DOHH2 (cell line): ENCODE results near the gene CTIF.

Experiments
- H3F3A ChIP-seq: fragments of 200-600 bp; sonication (generic), shearing (Covaris generic); 2 replicates; pipeline ENCODE4 v1.6.0; 2016; ENCODE audit warnings: antibody characterized with exemption, mild to moderate bottlenecking; ENCODE audit not compliant: control insufficient read depth, insufficient read depth
- H3K27ac ChIP-seq: fragments of 200-600 bp; sonication (generic); 2 replicates; pipeline ENCODE4 v1.5.1; 2014; ENCODE audit warnings: low read depth, mild to moderate bottlenecking, low read length, moderate library complexity
- H3K27me3 ChIP-seq: fragments of 200-600 bp; sonication (generic); 2 replicates; pipeline ENCODE4 v1.6.1; 2014; ENCODE audit warnings: mild to moderate bottlenecking, low read length, mixed read lengths; ENCODE audit not compliant: control insufficient read depth
- H3K36me3 ChIP-seq: fragments of 200-600 bp; sonication (generic); 2 replicates; pipeline ENCODE4 v1.6.1; 2014; ENCODE audit warnings: mild to moderate bottlenecking, low read length, moderate library complexity, mixed read lengths; ENCODE audit not compliant: control insufficient read depth
- H3K4me1 ChIP-seq: fragments of 200-600 bp; sonication (generic); 2 replicates; pipeline ENCODE4 v1.6.1; 2014; ENCODE audit warnings: mild to moderate bottlenecking, low read length, mixed read lengths; ENCODE audit not compliant: control insufficient read depth
- H3K4me2 ChIP-seq: fragments of 200-600 bp; sonication (generic); 2 replicates; pipeline ENCODE4 v1.6.0; 2014; ENCODE audit warnings: mild to moderate bottlenecking, low read length, moderate library complexity
- H3K4me3 ChIP-seq: fragments of 200-600 bp; sonication (generic); 2 replicates; pipeline ENCODE4 v1.5.1; 2014; ENCODE audit warnings: mild to moderate bottlenecking, low read length, mixed read lengths
- H3K79me2 ChIP-seq: fragments of 200-600 bp; sonication (generic); 2 replicates; pipeline ENCODE4 v1.6.1; 2014; ENCODE audit warnings: mild to moderate bottlenecking, low read length, mixed read lengths; ENCODE audit not compliant: control insufficient read depth
- H3K9me2 ChIP-seq: fragments of 200-600 bp; sonication (generic); replicated peaks from 2 replicates; pipeline ENCODE4 v1.6.1; 2014; ENCODE audit warnings: mild to moderate bottlenecking, low read length, mixed read lengths; ENCODE audit not compliant: control insufficient read depth
- H3K9me3 ChIP-seq: fragments of 200-600 bp; sonication (generic); 2 replicates; pipeline ENCODE4 v1.6.1; 2014; ENCODE audit warnings: antibody characterized with exemption, low read length, mixed read lengths; ENCODE audit not compliant: control insufficient read depth, insufficient read depth
- H4K20me1 ChIP-seq: fragments of 200-600 bp; sonication (generic); 2 replicates; pipeline ENCODE4 v1.6.0; 2014; ENCODE audit warnings: low read depth, mild to moderate bottlenecking, antibody characterized with exemption, low read length, moderate library complexity; ENCODE audit not compliant: control insufficient read depth, insufficient read depth
- CTCF ChIP-seq: fragments of 200-600 bp; sonication (generic); IDR thresholded peaks from one replicate; pipeline ENCODE4 v1.5.1; 2014; ENCODE audit warnings: antibody characterized with exemption, mild to moderate bottlenecking, low read depth, low read length; ENCODE audit not compliant: poor library complexity, severe bottlenecking
- EZH2phosphoT487 ChIP-seq: fragments of 200-600 bp; sonication (generic); IDR thresholded peaks from 2 replicates; pipeline ENCODE4 v1.6.1; 2017; ENCODE audit warnings: borderline replicate concordance, mild to moderate bottlenecking, antibody characterized with exemption, low read length, moderate library complexity, mixed read lengths

Gene CTIF

DNA sequence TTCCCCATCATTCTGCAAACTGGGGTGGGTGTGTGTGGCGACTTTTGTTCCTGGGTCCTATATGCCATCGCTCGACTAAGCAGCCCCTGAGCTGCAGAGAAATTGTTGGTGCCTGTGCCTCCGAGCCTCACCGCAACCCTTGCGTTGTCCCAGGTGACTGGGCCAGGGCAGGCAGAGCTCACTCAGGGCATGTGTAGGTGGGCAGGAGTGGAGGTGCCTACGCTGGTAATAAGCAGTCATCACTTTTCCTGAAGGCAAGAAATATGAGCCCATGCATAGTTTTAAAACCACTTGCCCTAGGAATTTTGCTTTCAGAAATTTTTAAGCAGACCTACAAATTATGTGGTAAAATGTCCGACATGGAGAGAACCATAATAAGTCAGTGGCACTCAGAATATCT, 214.1 kb downstream of the CTIF start:
- no peaks in the 10 kb centered on the region for H3K36me3 ChIP-seq
- no peak overlapping the region for H3K4me2 ChIP-seq
- no peaks in the 10 kb centered on the region for H3K9me3 ChIP-seq
- no peak overlapping the region for H3K27ac ChIP-seq
- H3K79me2 ChIP-seq = no peaks in the 10 kb centered on the region
- no peaks in the 10 kb centered on the region for H3K4me1 ChIP-seq
- H3K27me3 ChIP-seq = no peaks in the 10 kb centered on the region
- no peaks in the 10 kb centered on the region for H3K9me2 ChIP-seq
- H4K20me1 ChIP-seq = no peaks in the 10 kb centered on the region; the same call in 1 of the 2 replicates
- no peak overlapping the region for H3K4me3 ChIP-seq
- no peaks in the 10 kb centered on the region for H3F3A ChIP-seq
- TF ChIP-seq EZH2phosphoT487 (no peak), CTCF (no peak)

DNA sequence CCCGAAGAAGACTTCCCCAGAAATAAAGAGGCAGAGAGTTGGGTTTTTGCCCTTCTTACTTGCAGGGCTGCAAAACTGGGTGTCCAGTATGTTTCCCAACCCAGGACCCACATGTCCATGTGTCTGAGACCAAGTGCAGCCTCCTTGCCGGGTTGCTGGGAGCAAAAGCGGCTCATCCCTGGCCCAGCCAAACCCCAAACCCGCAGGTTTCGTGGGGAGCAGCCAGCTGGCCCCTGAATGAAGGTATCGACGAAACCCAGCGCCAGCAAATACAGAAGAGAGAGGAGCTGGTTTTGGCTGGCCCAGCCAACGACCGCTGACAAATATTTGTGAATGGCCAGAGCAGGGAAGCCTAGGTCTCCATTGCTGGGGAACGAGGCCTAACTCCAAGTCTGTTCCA, 214.9 kb downstream of the CTIF start:
- no peak for TF ChIP-seq EZH2phosphoT487
- no peak for TF ChIP-seq CTCF
- Histone ChIP-seq H3K4me2 (no peak overlapping the region), H3K27ac (no peak overlapping the region), H4K20me1 (no peaks in the 10 kb centered on the region; the same call in 1 of the 2 replicates), H3K9me2 (no peaks in the 10 kb centered on the region), H3K27me3 (no peaks in the 10 kb centered on the region), H3K79me2 (no peaks in the 10 kb centered on the region), H3K36me3 (no peaks in the 10 kb centered on the region), H3K9me3 (no peaks in the 10 kb centered on the region), H3K4me1 (no peaks in the 10 kb centered on the region), H3F3A (no peaks in the 10 kb centered on the region), H3K4me3 (no peak overlapping the region)

DNA sequence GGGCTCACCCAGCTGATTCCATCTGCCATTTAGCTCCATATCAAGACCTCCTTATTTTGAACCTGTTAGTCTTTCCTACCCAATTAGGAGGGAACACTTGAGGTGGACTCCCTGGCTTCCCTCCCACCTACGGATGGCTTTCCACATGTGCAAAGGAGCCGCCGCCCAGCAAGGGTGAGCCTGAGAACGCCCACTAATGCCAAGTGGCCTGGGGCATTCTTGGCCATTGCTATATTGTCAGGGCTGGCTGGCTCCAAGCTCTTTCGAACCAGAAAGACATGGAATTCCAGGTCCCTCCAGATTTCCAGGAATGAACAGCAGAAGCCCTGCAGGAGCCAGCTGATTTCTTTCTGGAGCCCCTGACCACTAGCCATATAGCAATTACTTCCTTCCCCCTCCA, 215.7 kb downstream of the CTIF start:
- Histone ChIP-seq H3K9me2 (no peaks in the 10 kb centered on the region), H3K27ac (no peak overlapping the region), H3K4me3 (no peak overlapping the region), H3F3A (no peaks in the 10 kb centered on the region), H3K9me3 (no peaks in the 10 kb centered on the region), H3K36me3 (no peaks in the 10 kb centered on the region), H3K79me2 (no peaks in the 10 kb centered on the region), H4K20me1 (no peaks in the 10 kb centered on the region; the same call in 1 of the 2 replicates), H3K4me2 (no peak overlapping the region), H3K27me3 (no peaks in the 10 kb centered on the region), H3K4me1 (no peaks in the 10 kb centered on the region)
- no peak for TF ChIP-seq EZH2phosphoT487

DNA sequence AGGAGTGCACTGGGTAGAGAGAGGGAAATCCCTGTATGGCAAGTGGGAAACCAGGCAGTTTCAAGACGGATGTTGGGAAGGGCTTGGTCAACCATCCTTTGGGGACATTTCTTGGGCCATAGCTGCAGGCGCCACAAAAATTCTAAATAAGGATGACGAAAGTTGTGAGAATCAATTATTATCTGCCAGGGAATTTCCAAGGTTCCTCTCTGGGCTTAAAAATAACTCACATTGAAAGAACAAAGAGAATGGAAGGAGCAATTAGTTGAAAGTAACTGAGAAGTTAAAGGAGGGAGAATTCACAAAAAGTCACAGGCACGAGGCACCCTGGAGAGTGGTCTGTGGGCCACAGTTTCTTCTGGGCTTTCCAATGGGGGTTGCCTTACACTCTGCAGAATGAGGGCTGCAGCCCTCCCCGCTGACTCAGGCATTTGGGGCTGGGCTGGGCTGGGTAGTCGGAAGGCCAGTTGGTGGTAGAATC, 216.2 kb downstream of the CTIF start:
- H3K36me3 ChIP-seq = no peaks in the 10 kb centered on the region
- H3K79me2 ChIP-seq = no peaks in the 10 kb centered on the region
- no peaks in the 10 kb centered on the region for H3K4me1 ChIP-seq
- H3K9me2 ChIP-seq = no peaks in the 10 kb centered on the region
- TF ChIP-seq EZH2phosphoT487 (no peak), CTCF (no peak)
- H3K4me2 ChIP-seq = no peak overlapping the region
- no peaks in the 10 kb centered on the region for H3K9me3 ChIP-seq
- no peaks in the 10 kb centered on the region; the same call in 1 of the 2 replicates for H4K20me1 ChIP-seq
- no peaks in the 10 kb centered on the region for H3F3A ChIP-seq
- H3K4me3 ChIP-seq = no peak overlapping the region
- H3K27me3 ChIP-seq = no peaks in the 10 kb centered on the region
- H3K27ac ChIP-seq = no peak overlapping the region
